Subcutaneous adipose tissue (tissue), 4 donors: Measurements from ENCODE around the gene TOLLIP. TPM values are rescaled to one million over a fixed set of nuclear protein-coding genes. Genes with fewer than 3 reads are reported as not detected.

Experiments
- total RNA-seq, 4 donors: library from RNA; depleted of rRNA; stranded (reverse); fragments of >200 nt; gene quantifications; one replicate each; pipeline ENCODE4 v1.1.0, GENCODE V29; 2016
- TF ChIP-seq, protein P1 (sequence below): fragments of 450-650 bp; IDR thresholded peaks from one replicate; pipeline ENCODE4 v1.5.1; 2016; ENCODE audit warnings: low read depth, mild to moderate bottlenecking, control low read depth, antibody characterized with exemption, moderate library complexity

Gene TOLLIP
- total RNA-seq, 4 donors from 2014 or later, result 20.5 to 40.9 (median 27.4) TPM

DNA sequence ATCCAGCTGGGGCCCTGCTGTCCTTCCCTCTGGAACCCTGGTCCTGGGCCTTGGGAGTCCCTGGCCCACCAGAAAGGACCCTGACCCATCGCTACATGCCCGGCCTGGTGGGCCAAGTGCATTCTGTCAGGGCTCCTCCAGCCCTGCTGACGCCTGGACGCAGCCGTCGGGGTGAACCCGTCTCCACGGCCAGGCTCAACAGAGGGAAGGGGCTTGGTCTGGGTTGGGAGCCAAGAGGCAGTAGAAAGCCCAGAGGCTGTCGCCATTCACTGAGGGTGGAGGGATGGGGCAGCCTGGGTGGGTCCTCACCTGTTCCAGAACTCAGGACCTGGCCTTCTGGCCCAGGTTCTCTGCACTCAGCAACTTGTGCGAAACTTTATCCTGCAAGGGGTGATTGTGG lies 39.0 kb downstream of the TOLLIP start:
- TF ChIP-seq, protein P1, sequence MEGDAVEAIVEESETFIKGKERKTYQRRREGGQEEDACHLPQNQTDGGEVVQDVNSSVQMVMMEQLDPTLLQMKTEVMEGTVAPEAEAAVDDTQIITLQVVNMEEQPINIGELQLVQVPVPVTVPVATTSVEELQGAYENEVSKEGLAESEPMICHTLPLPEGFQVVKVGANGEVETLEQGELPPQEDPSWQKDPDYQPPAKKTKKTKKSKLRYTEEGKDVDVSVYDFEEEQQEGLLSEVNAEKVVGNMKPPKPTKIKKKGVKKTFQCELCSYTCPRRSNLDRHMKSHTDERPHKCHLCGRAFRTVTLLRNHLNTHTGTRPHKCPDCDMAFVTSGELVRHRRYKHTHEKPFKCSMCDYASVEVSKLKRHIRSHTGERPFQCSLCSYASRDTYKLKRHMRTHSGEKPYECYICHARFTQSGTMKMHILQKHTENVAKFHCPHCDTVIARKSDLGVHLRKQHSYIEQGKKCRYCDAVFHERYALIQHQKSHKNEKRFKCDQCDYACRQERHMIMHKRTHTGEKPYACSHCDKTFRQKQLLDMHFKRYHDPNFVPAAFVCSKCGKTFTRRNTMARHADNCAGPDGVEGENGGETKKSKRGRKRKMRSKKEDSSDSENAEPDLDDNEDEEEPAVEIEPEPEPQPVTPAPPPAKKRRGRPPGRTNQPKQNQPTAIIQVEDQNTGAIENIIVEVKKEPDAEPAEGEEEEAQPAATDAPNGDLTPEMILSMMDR, result no peak

GRCh38 chr11:1269957-1270356 lies 39.5 kb downstream of the TOLLIP start:
- TF ChIP-seq, protein P1, result no peak

DNA sequence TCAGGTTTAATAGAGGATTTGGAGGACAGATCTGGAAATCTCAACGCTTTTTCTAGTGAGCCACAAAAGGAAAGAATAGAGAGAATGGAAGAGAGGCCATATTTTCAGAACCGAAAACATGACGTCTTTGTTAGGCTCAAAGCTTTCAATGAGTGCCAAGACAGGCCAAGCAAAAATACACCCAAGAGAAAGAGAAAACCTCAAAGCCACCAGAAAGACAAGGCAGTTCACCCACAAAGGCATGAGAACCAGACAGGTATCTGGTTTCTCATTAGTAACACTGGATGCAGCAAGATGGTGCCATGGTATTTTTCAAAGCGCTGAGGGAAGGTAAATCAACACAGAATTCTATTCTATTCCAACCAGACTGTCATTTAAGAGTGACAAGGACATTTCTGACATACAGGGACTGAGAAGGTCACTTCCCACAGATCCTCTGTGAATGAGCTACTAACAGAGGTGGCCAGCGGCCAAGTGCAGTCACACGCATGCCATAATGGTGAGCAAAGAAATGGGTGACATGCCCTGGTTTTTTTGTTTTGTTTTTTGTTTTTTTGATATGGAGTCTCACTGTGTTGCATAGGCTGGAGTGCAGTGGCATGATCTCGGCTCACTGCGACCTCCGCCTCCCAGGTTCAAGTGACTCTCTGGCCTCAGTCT lies 41.9 kb downstream of the TOLLIP start:
- TF ChIP-seq, protein P1, result no peak

DNA sequence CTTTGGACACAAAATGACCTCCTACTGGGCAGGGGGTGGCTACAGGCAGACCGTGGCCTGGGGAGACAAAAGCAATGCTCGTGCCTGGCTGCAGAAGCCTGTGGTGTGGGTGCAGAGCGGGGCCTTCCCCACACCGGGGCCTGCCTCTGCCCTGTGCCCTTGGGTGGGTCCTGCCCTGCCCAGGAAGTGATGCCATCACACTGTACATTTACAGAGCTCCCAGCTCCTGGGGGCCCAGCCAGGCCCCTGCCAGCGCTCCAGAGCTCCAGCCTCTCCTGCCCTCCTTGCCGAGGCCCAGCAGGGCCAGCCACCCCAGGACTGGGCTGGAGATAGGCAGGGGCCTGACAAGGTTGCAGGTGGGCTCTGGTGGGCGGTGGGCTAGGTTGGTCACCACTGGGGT lies 46.4 kb downstream of the TOLLIP start:
- TF ChIP-seq, protein P1, result no peak

DNA sequence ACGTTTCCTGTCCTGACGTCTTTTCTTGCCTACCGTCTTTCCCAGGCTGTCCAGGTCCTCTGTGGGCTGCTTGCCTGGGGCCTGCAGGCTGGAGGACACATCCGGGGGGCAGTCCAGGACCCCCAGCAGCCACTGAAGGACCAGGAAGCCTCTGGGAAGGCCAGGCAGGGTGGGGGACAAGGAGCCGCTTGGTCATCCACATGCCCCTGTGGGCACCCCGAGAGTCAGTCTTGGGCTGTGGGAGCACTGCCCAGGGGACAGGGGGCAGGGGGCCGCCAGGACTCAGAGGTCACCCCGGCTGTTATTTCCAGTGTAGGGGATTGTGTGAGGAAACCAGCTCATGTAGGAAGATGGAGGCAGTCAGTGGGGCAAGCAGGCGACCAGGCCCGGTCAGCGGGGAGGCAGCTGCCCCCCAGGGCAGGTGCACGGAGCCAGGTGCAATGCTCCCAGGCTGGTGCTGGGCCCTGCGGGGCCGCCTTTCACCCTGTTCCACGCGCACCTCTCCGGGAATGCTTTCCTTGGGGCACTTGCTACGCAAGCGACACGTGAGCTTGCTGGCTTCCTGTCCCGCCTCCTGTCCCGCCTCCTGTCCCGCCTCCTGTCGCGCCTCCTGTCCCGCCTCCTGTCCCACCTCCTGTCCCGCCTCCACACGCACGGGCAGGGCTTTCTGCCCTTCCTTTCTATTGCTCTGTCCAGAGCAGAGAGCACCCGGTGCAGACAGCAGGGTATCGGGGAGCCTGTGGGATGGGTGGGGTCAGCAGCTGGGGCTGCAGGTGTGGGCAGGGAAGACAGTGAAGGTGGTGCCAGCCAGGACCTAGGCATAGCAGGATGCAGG lies 47.0 kb downstream of the TOLLIP start:
- TF ChIP-seq, protein P1, result no peak

DNA sequence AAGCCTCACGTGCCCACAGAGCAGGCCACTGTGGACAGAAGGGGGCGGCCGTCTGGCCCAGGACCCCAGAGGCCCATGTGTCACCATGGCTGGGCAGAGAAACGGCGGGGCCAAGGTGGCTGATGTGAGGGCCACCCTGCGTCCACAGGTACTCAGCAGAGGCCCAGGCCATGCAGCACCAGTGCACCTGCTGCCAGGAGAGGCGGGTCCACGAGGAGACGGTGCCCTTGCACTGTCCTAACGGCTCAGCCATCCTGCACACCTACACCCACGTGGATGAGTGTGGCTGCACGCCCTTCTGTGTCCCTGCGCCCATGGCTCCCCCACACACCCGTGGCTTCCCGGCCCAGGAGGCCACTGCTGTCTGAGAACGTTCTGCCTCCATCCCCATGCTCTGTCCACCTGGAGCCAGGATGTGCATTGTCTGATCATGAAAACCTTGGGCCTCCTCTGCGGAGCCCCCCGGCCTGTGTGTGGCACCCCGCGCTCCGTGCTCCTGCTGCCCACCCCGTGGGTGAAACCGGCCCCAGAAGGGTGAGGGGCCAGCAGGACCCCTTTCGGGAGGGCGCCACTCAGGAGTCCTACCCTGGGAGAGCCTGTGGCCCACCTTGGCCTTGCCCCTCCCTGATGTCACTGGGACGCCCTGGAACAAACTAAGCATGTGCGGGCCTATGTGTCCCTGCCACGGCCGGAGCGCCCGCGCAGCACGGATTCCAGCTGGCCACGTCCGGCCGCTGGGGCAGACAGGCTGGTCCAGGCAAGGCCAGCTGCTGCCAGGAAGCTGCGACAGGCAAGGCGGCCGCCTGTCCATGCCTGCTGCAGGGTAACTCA lies 48.0 kb downstream of the TOLLIP start:
- TF ChIP-seq, protein P1, result no peak

GRCh38 chr11:1260620-1261019 lies 48.8 kb downstream of the TOLLIP start:
- TF ChIP-seq, protein P1, result no peak
